ENCODE data around the gene GUCY1A2.
"Not testable (repeated sequence)": the region's sequence is repeated elsewhere in the genome, so short reads cannot be mapped to it uniquely, and the experiment has no call there.

The GUCY1A2 gene

DNA sequence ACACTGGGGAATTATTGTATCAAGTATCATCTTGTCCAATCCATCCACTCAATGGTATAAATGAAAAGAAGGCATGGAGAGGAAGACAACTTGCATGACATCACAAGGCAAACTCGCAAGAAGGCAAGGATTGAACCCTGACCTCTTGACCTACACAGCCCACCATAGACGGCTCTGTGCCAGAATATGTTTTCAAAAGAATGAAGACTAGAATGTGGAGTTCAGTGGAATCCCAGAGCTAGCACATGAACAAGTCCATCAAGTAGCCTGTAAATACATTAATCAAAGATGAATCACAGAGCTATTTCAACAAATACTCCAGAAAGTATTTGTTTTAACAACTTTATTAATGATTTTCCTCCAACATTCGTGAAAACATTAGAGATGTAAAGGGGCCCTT is 189.7 kb downstream of the GUCY1A2 start:
- no peak for DNase-seq

DNA sequence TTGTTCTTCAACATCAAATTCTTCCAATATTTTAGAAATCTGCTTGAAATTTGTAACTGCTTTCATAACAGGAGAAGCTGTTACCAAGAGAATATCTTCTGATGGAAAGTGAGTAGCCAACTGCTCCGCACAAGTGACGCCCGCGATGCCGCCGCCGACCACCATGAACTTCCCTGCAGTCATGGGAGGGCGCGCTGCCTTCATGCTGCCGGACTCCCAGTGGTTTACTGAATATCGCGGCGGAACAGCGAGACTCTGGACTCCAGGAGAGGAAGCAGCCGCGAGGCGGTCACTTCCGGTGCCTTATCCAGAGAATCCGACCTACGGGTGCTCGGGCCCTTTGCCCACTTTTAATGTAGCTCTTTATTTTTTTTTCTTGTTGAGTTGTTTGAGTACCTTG is 190.6 kb downstream of the GUCY1A2 start:
- DNase-seq, result no peak

DNA sequence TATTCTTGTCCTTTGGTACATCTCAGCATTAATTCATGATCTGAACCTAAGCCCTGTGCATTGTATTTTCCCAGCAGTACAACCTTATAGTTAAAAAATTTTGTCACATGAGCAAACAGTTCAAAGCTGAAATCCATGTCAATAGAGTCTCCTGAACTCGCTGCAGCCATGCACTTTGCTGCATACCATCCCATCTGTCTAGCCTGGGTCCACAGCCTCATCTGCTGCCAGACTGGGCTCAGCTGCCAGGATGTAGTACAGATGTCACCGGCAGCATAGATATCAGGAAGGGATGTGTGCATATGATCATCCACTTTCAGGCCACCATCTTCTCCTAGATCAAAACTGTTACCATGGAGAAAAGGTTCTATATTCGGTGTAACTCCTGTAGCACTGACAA is 191.7 kb downstream of the GUCY1A2 start:
- DNase-seq, result not testable (repeated sequence)

DNA sequence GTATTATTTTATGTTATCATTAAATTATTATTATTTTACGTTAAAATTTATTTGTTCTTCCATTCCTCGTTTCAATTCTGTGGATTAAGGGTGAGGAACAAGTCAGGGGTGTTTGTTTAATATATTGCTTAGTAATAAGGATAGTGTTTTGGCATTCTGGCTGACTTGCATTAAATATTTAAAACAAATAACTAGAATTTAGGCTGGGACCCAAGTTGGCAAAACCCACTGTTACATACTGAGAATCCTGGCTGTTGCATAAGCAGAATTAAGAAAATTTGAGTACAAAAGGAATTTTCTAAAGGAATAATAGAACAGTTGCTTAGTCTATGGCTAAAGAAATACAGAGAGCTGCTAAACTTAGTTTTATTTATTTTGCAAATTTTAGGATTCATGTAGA is 196.4 kb downstream of the GUCY1A2 start:
- no peak for DNase-seq

DNA sequence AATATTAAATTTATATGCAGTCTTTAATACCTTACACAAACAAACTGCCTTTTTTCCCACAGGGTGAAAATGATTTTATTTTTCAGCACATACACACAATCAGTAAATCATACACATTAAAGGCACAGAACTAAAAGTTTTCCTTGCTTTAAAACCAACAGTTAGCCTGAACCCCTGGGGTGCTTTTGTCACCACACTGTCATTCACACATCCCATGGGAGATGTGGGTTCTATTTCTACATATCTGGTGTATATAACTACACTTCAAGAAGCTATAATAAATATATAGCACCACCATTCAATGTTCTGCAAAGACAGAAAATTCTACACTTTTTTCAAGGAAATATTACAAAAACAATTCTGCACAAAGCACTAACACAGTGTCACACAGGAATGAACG is 197.0 kb downstream of the GUCY1A2 start:
- DNase-seq, result no peak

DNA sequence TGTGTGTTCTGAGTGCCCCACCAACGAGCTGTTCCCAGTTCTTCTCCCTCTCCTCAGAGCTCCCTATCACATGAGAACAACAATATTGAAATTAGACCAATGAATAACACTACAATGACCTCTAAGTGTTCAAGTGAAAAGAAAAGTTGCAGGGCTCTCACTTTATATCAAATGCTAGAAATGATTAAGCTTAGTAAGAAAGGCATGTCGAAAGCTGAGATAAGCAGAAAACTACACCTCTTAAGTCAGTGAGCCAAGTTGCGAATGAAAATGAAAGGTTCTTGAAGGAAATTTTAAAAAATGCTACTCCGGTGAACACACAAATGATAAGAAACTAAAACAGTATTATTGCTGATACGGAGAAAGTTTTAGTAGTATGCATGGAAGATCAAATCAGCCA is 199.8 kb downstream of the GUCY1A2 start:
- no peak for DNase-seq

DNA sequence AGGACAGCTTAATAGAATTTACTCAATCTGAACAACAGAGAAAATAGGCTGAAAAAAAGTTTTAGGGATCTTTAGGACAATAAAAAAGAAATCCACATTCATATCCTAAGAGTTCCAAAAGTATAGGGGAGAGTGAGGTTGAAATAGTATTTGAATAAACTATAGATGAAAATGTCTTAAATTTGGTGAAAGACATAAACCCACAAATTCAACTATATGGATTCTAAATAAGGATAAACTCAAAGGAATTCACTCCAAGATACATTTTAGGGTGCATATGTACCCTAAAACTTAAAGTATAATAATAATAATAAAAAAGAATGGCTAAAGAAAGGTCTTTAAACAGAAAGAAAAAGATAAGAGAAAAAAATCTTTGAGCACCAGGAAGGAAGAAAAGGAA is 203.1 kb downstream of the GUCY1A2 start:
- no peak for DNase-seq

DNA sequence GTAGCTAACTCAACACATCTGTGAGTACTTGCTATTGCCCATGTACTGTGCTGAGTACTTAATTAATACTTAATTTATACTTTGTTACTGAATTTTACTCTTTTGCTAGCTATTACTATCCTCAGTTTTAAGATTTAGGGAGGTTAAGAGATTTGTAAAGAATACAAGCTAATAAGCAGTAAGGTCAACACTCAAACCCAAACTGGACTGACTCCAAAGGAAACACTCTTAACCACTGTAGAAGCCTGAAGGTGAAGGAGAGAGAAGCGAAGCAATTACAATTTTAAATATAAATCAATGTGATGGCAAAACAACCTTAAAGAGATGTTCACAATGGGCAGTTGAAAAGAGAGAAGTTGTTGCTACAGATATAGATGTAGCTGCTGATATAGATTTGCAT is 204.5 kb downstream of the GUCY1A2 start:
- no peak for DNase-seq

DNA sequence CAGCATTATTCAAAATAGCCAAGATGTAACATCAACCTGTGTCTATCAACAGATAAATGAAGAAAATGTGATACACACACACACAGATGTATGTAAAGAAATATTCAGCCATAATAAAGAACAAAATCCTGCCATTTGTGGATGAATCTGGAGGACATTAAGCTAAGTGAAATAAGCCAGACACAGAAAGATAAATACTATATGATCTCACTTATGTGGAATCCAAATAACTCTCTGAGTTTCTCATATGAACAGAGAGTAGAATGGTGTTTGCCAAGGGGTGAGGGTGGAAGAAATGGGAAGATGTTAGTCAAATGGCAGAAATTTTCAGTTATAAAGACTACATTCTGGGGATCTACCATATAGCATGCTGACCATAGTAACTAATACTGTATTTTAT is 224.2 kb downstream of the GUCY1A2 start:
- no peak for DNase-seq

DNA sequence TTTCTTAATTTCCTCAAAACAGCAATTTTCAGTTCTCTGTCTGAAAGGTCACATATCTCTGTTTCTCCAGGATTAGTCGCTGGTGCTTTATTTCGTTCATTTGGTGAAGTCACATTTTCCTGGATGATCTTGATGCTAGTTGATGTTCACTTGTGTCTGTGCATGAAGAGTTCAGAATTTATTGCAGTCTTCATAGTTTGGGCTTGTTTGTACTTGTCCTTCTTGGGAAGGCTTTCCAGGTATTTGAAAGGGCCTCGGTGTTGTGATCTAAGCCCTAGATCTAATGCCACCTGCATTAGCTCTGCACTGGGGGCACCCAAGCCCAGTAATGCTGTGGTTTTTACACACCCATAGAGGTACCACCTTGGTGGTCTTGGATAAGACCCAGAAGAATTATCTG is 228.9 kb downstream of the GUCY1A2 start:
- no peak for DNase-seq

DNA sequence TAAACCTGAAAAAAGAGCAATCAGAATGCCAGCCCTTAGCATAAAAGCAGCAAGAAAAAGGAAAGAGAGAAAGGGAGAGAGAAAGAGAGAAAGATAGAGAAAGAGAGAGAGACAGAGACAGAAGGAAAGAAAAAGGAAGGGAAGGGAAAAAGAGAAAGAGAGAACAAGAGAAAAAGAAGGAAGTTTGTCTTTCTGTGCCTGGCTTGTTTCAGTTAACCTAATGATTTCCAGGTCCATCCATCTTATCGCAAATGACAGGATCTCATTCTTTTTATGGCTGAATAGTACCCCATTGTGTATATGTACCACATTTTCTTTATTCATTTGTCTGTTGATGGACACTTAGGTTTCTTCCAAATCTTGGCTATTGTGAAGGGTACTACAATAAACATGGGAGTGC is 230.8 kb downstream of the GUCY1A2 start:
- no peak for DNase-seq

DNA sequence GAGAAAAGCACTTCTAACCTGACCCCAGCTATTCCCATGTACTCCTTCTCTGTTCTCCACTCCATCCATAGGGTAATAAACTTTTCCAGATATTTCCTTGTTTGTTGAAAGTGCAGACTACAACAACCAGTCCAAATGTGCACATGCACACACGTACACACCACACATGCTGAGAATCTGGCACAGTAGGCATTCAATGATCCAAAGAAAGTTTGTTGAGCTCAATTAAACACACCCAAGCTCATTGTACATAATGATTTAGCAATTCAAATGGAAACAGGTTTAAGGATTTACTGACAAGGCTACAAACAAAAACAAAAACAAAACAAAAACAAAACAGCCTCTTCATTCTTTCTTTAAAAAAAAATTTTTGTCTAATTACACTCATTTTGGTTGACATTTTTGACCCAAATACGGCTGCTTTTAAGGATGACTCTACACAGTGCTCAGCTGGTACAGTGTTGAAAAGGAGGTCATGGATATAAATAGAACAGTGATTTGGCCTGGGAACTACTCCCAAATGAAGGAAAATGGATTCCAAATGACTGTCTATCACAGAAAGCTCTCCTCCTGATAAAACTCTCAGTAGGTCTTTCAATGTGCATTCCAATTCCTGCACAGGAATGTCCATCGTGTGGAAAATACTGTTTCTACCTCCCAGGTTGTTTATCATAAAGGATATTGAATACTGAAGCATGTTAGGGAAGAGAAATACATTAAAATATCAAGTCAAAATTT is 232.2 kb downstream of the GUCY1A2 start:
- no peak for DNase-seq

DNA sequence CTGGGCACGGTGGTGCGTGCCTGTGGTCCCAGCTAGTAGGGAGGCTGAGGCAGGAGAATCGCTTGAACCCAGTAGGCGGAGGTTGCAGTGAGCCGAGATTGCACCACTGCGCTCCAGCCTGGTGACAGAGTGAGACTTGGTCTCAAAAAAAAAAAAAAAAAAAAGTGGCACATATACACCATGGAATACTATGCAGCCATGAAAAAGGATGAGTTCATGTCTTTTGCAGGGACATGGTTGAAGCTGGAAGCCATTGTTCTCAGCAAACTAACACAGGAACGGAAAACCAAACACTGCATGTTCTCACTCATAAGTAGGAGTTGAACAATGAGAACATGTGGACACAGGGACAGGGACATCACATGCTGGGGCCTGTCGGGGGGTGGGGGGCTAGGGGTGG is 241.0 kb downstream of the GUCY1A2 start:
- not testable (repeated sequence) for DNase-seq

DNA sequence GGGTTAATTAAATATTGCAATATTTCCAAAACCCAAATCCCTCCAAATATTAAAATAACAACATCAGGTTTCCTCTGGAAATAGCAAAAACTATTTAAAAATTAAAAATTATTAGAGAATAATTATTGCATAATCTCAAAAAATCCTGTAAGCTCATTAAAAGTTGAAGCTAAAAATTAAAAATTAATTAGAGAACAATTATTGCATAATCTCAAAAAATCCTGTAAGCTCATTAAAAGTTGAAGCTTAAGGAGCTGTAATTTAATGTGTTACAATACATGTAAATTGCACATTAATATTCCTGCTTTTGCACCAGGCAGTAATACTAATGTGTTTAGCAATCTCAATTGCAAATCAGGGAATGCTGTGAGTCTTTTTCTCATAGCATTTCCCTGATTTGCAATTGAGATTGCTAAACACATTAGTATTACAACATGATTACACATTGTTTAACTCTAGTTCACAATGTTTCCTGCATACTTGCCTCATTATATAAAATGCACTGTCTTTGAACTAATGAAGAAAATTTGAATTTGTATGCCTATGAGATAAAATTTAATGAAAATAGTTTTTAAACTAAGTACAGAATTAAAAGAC is 247.7 kb downstream of the GUCY1A2 start:
- no peak for DNase-seq

DNA sequence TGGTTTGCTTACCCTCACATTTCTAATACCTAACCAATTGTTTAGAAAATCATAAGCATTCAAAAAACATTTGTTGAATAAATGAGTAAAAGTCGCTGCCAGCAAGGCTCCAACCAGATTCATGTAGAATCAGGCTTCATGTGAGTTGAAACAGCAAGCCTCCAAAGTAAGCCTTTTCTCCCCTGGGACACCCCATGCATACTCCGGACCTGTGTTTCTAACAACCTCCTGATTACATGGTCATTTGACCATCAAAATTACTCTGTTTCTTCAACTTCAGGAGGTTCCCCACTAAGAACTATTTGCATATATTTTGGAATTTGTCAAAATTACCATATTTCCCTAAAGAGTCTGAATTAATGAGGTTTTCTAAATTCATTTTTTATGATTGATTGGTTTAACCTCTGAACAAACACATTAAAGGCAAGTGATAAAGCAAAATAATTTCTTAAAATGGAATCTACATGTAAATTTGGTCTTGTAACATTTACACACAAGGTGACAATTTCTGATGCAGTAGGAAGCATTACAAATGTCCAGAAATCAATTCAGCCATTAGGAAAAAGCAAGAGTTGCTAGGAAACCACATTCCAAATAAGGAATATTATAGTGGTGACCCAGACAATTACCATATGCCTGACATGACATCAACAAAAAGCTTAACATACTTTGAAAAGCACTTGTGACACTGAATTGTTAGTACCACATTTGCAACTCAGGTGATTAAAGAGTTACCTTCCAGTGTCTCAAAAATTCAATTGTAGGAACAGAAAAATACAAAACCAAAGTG is 252.6 kb downstream of the GUCY1A2 start:
- DNase-seq, result no peak

DNA sequence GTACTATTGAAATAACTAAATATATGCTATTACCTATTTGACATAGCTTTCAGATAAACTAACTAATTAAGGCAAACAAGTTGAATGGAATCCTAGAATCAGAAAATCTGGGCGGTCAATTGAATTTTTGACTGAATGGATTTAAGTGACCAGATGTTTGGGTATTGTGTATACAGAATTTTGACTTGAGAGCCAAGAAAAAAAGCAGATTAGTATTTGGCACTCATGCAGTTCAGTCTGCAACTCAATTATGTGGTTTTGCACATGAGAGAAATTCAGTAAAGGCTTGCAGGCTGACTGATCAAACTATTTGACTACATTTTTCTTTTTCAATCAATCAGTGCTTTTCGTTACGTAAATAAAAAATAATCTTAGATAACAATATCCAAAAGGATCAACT is 254.8 kb downstream of the GUCY1A2 start:
- DNase-seq, result no peak

DNA sequence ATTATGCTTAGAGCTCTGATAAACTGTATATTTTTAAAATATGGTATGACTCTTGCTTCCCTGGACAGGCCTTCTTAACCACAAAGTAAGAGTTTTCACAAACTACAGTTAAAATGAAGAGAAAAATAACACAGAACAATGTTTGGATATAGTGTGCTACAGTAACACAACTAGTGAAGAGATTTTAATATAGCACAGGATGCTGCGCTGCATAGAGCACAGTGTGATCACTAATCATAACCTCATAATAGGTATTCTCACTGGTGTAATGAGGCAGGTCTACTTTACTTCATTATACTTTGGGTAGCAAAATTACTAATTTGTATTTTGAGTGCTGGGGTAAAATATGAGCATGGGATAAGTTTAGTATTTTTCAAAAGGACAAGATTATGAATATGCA is 256.5 kb downstream of the GUCY1A2 start:
- DNase-seq, result no peak

DNA sequence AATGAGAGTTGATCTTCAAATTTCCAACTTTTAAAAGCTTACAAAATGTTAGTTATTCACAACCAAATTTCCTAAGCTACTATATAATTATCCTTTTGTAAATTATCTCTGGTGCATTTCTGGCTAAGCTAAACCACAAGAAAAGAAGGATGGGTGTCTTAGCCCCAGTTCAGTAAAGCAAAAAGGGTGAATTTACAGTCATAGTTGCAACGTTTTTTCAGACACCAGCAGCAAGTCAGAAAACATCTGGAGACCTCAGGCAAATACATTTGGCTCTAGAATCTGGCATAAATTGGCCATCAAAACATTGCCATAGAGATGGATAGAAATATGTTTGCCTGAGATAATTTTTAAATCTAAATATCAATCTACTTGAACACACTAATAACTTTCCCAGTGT is 257.0 kb downstream of the GUCY1A2 start:
- DNase-seq, result no peak

DNA sequence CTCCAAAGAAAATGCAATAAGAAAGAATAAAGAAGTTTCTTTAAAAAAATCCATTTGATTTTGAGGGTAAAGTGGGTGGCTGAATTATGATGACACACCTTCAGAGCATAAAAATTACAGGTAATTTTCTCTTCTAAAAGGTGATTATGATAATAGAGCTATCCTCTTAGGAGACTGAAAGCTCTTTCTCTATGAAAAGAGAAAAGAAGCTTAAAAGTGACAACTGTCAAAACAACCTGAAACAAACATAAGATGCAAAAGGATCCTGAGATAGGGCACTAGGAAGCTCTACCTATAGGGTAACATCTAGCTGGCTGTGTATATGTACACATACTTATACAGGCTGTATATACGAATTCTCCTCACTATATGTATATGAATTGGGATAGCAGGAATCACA is 270.2 kb downstream of the GUCY1A2 start:
- no peak for DNase-seq

DNA sequence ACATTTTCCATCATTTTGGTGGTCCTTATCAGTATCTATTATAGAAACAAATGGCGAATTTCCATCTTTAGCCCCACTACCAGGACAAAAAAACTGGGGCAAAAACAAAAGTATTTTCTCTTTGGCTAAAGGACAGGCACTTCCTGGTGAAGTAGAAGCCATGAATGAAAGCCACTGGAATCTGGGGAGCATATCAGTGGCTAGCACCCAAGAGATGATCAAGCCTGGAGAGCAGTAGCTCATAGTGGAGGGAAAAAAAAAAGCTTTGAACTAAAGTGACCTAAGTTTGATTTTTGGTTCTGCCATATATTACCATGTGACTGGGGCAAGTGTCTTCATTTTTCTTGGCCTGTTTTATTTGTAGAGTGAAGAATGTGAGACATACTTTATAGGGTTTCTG is 272.3 kb downstream of the GUCY1A2 start:
- no peak for DNase-seq

DNA sequence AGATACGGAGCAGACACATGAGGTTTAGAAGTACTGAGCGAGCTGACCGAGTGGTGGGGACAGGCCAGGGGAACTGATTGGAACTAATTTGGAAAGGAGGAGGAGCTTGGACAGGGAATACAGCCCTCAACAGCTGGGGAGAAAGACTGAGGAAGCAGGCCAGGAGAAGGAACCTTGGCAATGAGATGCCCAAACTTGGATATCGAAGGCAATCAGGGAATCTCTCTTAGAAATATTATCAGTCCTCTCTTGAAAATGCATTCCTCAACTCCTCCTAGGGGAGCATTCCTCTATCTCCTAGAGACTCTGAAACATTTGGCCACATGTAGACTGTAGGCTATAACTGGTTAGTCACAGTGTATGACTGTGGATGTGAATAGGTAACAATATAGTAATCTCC is 284.6 kb downstream of the GUCY1A2 start:
- DNase-seq, result no peak

DNA sequence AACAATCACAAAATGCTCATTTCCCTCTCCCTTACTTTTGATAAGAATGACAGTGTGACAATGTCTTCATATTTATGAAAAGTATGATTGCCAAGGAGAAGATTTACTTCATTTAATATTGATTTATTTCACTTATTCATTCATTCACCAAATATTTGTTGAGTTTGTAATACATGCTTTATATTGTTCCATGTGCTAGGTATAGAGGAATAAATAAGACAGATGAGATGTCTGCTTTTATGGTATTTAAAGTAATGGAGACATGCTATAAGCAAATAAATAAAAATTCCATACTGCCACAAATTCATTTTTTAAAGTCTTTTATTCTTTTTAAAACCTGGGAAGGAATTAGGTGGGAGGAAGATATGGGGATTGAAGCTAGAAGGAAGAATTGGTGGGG is 289.4 kb downstream of the GUCY1A2 start:
- DNase-seq, result no peak

DNA sequence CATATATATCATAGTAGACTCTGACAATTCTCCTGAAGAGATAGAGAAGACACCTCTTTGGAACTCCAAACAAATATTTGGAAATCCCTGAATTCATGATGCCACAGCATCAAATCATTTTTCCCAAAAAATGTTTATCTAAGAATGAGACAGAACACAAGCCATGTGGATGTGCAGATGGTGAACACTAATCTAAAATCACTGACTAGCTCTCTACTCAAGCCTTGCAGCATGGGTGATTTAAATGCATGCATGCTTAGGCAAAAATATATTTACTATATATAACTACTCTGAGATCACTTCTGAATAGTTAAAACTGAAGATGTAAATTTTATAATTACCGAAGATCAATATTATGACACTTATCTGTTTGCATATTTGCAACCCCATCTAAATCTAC is 289.9 kb downstream of the GUCY1A2 start:
- DNase-seq, result no peak

DNA sequence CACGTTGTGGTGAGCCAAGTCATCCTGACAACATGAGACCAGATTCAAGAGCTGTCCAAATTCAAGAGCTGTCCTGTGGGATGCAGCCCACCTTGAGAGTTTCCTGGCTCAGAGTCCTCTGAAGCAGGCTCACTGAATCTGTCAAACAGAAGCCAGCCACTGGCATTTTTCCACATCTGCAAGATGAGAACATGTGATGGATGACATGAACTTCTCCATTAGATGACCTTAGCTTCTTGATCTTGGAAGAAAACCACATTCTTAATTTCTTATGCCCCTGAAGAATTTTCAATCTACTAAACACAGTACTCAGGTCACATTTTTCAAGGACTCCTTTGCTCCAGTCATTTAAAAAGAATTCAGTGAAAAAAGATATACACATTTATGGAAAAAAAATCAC is 291.0 kb downstream of the GUCY1A2 start:
- no peak for DNase-seq
